HG02642 (cell line): Measurements from ENCODE around the gene TCF4.

Experiments
- ATAC-seq: cut with Tn5 transposase; IDR thresholded peaks from one replicate; pipeline ENCODE4 v1.9.1; 2021; ENCODE audit warnings: mild to moderate bottlenecking; ENCODE audit not compliant: unreplicated experiment, poor library complexity

The TCF4 gene

GRCh38 chr18:55587418-55588110 lies 428 bp downstream of the TCF4 start:
- ATAC-seq, result no peak

GRCh38 chr18:55585920-55586561 lies 2.0 kb downstream of the TCF4 start:
- ATAC-seq, result no peak

- ATAC-seq, result no peak
These were observed 2.7 kb downstream of the TCF4 start for GRCh38 chr18:55585065-55585919.

GRCh38 chr18:55584201-55584600 lies 3.8 kb downstream of the TCF4 start:
- ATAC-seq, result no peak

GRCh38 chr18:55582325-55582724 lies 5.7 kb downstream of the TCF4 start:
- no peak for ATAC-seq

GRCh38 chr18:55579501-55580270 lies 8.3 kb downstream of the TCF4 start:
- no peak for ATAC-seq

- ATAC-seq, result no peak
These were observed 10.0 kb downstream of the TCF4 start for GRCh38 chr18:55577812-55578539.

GRCh38 chr18:55576001-55576400 lies 12.0 kb downstream of the TCF4 start:
- no peak for ATAC-seq

GRCh38 chr18:55575066-55575465 lies 12.9 kb downstream of the TCF4 start:
- no peak for ATAC-seq

GRCh38 chr18:55573386-55573785 lies 14.6 kb downstream of the TCF4 start:
- ATAC-seq, result no peak

- ATAC-seq, result no peak
These were observed 17.0 kb downstream of the TCF4 start for GRCh38 chr18:55570966-55571365.

- no peak for ATAC-seq
These were observed 21.5 kb downstream of the TCF4 start for GRCh38 chr18:55566456-55566935.

- no peak for ATAC-seq
These were observed 28.3 kb downstream of the TCF4 start for GRCh38 chr18:55559739-55560138.

- no peak for ATAC-seq
These were observed 30.8 kb downstream of the TCF4 start for GRCh38 chr18:55557211-55557610.

- ATAC-seq, result no peak
These were observed 32.5 kb downstream of the TCF4 start for GRCh38 chr18:55555395-55556027.

- no peak for ATAC-seq
These were observed 35.3 kb downstream of the TCF4 start for GRCh38 chr18:55552526-55553189.

- ATAC-seq, result no peak
These were observed 36.8 kb downstream of the TCF4 start for GRCh38 chr18:55551227-55551626.

GRCh38 chr18:55550471-55550870 lies 37.5 kb downstream of the TCF4 start:
- ATAC-seq, result no peak
